ENCODE results near the gene TEX14. TPM values are rescaled to one million over a fixed set of nuclear protein-coding genes. Genes with fewer than 3 reads are reported as not detected.
A peak's percentile ranks its signal among the peaks of the same experiment; 100 is the strongest.

The TEX14 gene
- total and polyA plus RNA-seq, 2 donors (not counting 1 experiment from before 2014, with no cell fraction given), result under 0.01 to 0.03 TPM

DNA sequence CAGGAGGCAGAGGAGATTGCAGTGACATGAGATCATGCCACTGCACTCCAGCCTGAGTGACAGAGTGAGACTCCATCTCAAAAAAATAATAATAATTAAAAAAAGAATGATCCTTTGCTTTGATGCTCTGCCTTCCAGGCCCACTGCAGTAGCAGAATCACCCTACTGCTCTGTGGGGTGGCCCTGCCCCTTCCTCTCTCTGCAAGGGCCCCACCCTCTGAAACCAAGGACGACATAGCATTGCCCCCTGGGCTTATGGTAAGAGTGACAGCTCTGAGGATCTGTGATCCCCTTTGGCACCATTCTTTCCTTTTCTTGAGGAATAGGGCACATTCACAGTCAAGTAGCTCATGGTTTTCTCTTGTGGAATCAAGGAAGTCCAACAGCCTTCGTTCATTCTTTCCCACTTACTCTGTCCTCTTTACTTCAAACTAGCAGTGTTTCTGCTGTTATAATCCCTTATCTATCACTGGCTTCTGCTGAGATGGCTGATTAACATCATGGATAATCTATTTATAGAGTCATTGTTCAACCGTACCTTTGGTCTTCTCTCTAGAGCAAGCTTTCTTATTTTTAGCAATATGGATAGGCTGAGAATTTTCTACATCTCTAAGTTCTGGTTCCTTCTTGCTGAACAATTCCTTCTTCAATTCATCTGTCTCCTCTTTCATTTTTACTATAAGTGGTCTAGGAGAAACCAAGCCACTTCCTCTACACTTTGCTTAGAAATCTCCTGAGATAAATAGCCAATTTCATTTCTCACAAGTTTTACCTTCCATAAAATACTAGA, 14.7 kb upstream of the TEX14 start:
- Histone ChIP-seq H3K4me3 (replicated peaks in 1 of 4; ENCODE audit: control extremely low read depth in 1 of 4, insufficient read depth in 1 of 4, low read depth in 3 of 4, low read length in 4 of 4) (no peak overlapping the region), H3K9me3 (ENCODE audit: control insufficient read depth, insufficient read depth, low read depth, low read length) (no peaks in the 10 kb centered on the region), H2AFZ (ENCODE audit: low read length) (no peak overlapping the region), H3K36me3 (ENCODE audit: control insufficient read depth, insufficient read depth, low read length) (no peaks in the 10 kb centered on the region), H3K4me2 (ENCODE audit: extremely low read depth, insufficient read depth, low read length) (no peak overlapping the region), H3K27ac (ENCODE audit: insufficient read depth, low read length) (no peak overlapping the region), H3K79me2 (ENCODE audit: control insufficient read depth, insufficient read depth, low read length) (no peaks in the 10 kb centered on the region), H3K9ac (ENCODE audit: insufficient read depth, low read length) (no peak overlapping the region), H4K20me1 (ENCODE audit: control insufficient read depth, extremely low read depth, insufficient read depth, low read length) (no peaks in the 10 kb centered on the region), H3K4me1 (ENCODE audit: control insufficient read depth, extremely low read depth, insufficient read depth, low read length) (no peaks in the 10 kb centered on the region), H3K27me3 (ENCODE audit: control insufficient read depth, insufficient read depth, low read length) (no peaks in the 10 kb centered on the region)
- peak in 1 of 2 donors; percentile 23 for DNase-seq (ENCODE audit: low read depth in 2 of 2)
- TF ChIP-seq, protein P1, sequence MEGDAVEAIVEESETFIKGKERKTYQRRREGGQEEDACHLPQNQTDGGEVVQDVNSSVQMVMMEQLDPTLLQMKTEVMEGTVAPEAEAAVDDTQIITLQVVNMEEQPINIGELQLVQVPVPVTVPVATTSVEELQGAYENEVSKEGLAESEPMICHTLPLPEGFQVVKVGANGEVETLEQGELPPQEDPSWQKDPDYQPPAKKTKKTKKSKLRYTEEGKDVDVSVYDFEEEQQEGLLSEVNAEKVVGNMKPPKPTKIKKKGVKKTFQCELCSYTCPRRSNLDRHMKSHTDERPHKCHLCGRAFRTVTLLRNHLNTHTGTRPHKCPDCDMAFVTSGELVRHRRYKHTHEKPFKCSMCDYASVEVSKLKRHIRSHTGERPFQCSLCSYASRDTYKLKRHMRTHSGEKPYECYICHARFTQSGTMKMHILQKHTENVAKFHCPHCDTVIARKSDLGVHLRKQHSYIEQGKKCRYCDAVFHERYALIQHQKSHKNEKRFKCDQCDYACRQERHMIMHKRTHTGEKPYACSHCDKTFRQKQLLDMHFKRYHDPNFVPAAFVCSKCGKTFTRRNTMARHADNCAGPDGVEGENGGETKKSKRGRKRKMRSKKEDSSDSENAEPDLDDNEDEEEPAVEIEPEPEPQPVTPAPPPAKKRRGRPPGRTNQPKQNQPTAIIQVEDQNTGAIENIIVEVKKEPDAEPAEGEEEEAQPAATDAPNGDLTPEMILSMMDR (conservative IDR thresholded peaks at IDR 0.05 in 1 of 2, IDR thresholded peaks at IDR 0.05 in 1 of 2; ENCODE audit: low read depth in 1 of 2, low read length in 2 of 2), result no peak
- TF ChIP-seq EZH2 (IDR thresholded peaks at IDR 0.05; ENCODE audit: low read length, missing control alignments), result no peak

DNA sequence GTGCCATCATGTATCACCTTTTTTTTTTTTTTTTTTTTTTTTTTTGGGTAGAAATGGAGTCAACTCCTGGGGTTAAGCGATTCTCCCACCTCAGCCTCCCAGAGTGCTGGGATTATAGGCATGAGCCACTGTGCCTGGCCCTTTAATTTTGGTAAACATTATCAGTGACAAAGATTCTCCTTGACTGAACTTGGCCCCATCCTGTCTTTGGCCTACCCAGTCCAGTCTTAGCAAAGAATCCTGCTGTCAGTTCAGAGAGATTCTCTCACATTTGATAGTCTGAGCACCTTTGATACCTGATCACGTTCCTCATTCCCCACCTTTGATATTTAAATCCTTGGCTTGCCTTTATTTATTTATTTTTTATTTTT, 12.1 kb upstream of the TEX14 start:
- no peak for TF ChIP-seq EZH2 (IDR thresholded peaks at IDR 0.05; ENCODE audit: low read length, missing control alignments)
- TF ChIP-seq, protein P1 (conservative IDR thresholded peaks at IDR 0.05 in 1 of 2, IDR thresholded peaks at IDR 0.05 in 1 of 2; ENCODE audit: low read depth in 1 of 2, low read length in 2 of 2), result no peak
- Histone ChIP-seq H3K27ac (ENCODE audit: insufficient read depth, low read length) (no peak overlapping the region), H3K9me3 (ENCODE audit: control insufficient read depth, insufficient read depth, low read depth, low read length) (no peaks in the 10 kb centered on the region)

DNA sequence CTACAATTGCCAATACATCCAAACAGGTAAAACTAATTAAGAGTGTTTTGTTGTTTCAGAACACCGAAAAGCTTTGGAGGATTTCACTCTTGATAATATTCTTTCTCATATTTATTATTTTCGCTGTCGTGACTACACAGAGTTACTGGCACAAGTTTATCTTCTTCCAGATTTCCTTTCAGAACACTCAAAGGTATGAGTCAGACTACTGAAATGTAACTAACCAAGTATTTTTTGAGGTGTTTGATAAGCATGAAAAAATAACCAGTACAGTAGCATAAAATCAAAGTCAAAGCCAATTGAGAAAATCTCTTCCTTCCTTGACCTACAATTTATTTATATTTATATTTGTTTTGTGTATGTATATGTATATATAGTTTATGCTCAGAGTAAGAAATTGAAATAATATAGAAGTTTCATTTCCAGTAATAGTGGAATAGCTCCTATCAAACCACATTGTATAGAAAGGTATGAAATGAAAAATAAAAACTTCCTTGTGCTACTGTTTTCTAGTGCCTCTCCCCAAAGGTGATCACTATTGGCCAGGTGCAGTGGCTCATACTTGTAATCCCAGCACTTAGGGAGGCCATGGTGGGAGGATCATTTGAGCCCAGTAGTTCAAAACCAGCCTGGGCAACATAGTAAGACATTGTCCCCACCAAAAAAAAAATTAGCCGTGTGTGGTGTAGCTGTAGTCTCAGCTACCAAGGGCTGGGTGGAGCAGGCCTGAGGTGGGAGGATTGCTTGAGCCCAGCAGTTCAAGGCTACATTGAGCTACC, 11.5 kb upstream of the TEX14 start:
- Histone ChIP-seq H3K9ac (ENCODE audit: insufficient read depth, low read length) (no peak overlapping the region), H3K27me3 (ENCODE audit: control insufficient read depth, insufficient read depth, low read length) (no peaks in the 10 kb centered on the region), H3K9me3 (ENCODE audit: control insufficient read depth, insufficient read depth, low read depth, low read length) (no peaks in the 10 kb centered on the region), H3K27ac (ENCODE audit: insufficient read depth, low read length) (no peak overlapping the region), H3K36me3 (ENCODE audit: control insufficient read depth, insufficient read depth, low read length) (no peaks in the 10 kb centered on the region), H3K4me3 (replicated peaks in 1 of 4; ENCODE audit: control extremely low read depth in 1 of 4, insufficient read depth in 1 of 4, low read depth in 3 of 4, low read length in 4 of 4) (no peak overlapping the region), H4K20me1 (ENCODE audit: control insufficient read depth, extremely low read depth, insufficient read depth, low read length) (no peaks in the 10 kb centered on the region), H2AFZ (ENCODE audit: low read length) (no peak overlapping the region), H3K79me2 (ENCODE audit: control insufficient read depth, insufficient read depth, low read length) (no peaks in the 10 kb centered on the region), H3K4me2 (ENCODE audit: extremely low read depth, insufficient read depth, low read length) (no peak overlapping the region), H3K4me1 (ENCODE audit: control insufficient read depth, extremely low read depth, insufficient read depth, low read length) (no peaks in the 10 kb centered on the region)
- peak; percentile 42 to 82 for DNase-seq (ENCODE audit: low read depth in 2 of 2)
- TF ChIP-seq EZH2 (IDR thresholded peaks at IDR 0.05; ENCODE audit: low read length, missing control alignments), result no peak
- TF ChIP-seq, protein P1 (conservative IDR thresholded peaks at IDR 0.05 in 1 of 2, IDR thresholded peaks at IDR 0.05 in 1 of 2; ENCODE audit: low read depth in 1 of 2, low read length in 2 of 2), result no peak

More for the DNA sequence above, 12.1 kb upstream of the TEX14 start:
- Histone ChIP-seq H3K27me3 (ENCODE audit: control insufficient read depth, insufficient read depth, low read length) (no peaks in the 10 kb centered on the region), H3K4me3 (replicated peaks in 1 of 4; ENCODE audit: control extremely low read depth in 1 of 4, insufficient read depth in 1 of 4, low read depth in 3 of 4, low read length in 4 of 4) (no peak overlapping the region), H3K79me2 (ENCODE audit: control insufficient read depth, insufficient read depth, low read length) (no peaks in the 10 kb centered on the region), H3K9ac (ENCODE audit: insufficient read depth, low read length) (no peak overlapping the region), H3K4me2 (ENCODE audit: extremely low read depth, insufficient read depth, low read length) (no peak overlapping the region), H4K20me1 (ENCODE audit: control insufficient read depth, extremely low read depth, insufficient read depth, low read length) (no peaks in the 10 kb centered on the region), H3K36me3 (ENCODE audit: control insufficient read depth, insufficient read depth, low read length) (no peaks in the 10 kb centered on the region), H3K4me1 (ENCODE audit: control insufficient read depth, extremely low read depth, insufficient read depth, low read length) (no peaks in the 10 kb centered on the region), H2AFZ (ENCODE audit: low read length) (no peak overlapping the region)
- DNase-seq (ENCODE audit: low read depth in 2 of 2), result no peak

Data from fibroblast of lung (primary cell).